ENCODE results near the gene ADAM8.

GRCh38 chr10:133309100-133309719 lies 32.5 kb upstream of the ADAM8 start:
- TF ChIP-seq CTCF (IDR thresholded peaks at IDR 0.05; ENCODE audit: insufficient read depth, low read length) (no peak), POLR2AphosphoS5 (IDR thresholded peaks at IDR 0.05; ENCODE audit: low read depth) (no peak)

All from HL-60 (cell line).